Activated T-cell treated with anti-CD3 and anti-CD28 coated beads for 24 hours (primary cell): ENCODE results near the gene ARHGAP30.
A peak's percentile ranks its signal among the peaks of the same experiment; 100 is the strongest.
"Not testable (repeated sequence)": the region's sequence is repeated elsewhere in the genome, so short reads cannot be mapped to it uniquely, and the experiment has no call there.

ENCODE experiments used
- DNase-seq: peaks from one replicate; pipeline ENCODE4 v3.0.0-alpha.2; 2020; ENCODE audit warnings: low read depth

ARHGAP30 gene

DNA sequence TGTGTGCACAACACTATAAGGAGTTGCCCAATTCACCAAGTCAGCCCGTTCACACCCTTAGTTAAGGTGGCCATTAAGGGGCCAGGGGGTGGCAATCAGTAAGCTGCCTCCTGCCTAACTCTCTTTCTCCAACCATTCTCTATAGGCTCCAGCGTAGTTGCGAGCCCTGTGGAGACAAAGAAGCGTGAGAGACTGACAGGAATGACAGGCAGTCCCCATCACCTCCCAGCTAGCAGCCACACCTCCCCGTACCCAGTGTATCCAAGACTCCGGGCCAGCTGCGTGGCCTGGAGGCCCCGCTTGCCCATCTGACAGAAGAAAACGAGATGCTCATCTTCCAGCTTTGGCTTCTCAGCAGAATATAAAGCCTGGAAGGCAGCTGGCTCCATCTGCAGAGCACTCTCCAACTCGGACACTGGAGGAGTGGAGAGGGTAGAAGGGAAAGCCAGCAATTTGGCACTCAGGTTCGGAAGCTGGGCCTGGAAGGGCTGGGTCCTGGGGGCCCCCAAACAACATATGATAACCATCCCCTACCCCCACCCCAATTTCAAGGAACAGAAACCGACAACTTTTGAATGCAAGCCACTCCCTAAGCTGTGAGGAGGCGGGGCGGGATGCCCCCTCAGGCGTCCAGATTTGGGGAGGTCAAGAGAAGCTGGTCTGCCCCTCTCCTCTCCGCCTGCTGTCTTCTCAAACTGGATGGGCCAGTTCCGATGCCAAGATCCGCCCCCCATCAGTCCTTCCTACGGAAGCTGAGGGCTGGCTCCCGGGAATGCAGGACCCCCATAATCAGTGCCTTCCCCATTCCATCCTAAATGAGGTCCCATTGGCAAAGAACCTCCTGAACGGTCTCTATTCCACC is 31.8 kb downstream of the ARHGAP30 start:
- DNase-seq: no peak

- DNase-seq: no peak
Measured at GRCh38 chr1:161033751-161034150, 35.9 kb downstream of the ARHGAP30 start.

DNA sequence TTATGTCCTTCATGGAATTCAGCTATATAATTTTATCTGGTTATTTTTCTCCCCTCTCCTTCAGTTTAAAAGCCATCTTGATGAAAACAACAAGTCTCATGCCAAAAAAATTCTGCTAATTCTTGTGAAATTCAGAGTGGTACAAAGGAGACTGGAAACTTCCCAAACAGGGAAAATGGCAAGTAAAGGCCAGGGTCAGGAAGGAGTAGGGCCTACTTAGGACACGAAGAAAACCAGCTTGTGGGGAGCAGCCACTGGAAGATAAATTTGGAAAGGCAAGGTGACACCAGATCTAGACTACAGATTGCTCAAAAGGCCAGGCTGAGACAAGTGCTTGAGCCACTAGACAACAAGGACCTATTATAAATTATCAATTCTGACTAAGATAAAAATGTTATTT is 37.3 kb downstream of the ARHGAP30 start:
- DNase-seq: no peak

- DNase-seq: no peak
Measured at GRCh38 chr1:161031874-161032273, 37.8 kb downstream of the ARHGAP30 start.

- DNase-seq: not testable (repeated sequence)
Measured at GRCh38 chr1:161029466-161029865, 40.2 kb downstream of the ARHGAP30 start.

- DNase-seq: peak; percentile 20
Measured at GRCh38 chr1:161026954-161027353, 42.7 kb downstream of the ARHGAP30 start.

DNA sequence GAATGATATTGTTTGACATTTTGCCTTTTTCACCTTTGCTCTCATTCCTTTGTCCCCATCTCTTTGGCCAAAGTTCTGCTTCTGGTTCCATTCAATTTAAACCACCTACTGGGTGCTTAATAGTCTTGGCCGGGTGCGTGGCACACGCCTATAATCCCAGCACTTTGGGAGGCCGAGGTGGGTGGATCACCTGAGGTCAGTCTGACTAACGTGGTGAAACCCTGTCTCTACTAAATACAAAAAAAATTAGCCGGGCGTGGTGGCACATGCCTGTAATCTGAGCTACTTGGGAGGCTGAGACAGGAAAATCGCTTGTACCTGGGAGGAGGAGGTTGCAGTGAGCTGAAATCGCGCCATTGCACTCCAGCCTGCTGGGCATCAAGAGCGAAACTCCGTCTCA is 47.3 kb downstream of the ARHGAP30 start:
- not testable (repeated sequence) for DNase-seq

GRCh38 chr1:161021970-161022353 is 47.7 kb downstream of the ARHGAP30 start:
- DNase-seq: no peak

GRCh38 chr1:161021165-161021969 is 48.3 kb downstream of the ARHGAP30 start:
- peak; percentile 76 for DNase-seq

DNA sequence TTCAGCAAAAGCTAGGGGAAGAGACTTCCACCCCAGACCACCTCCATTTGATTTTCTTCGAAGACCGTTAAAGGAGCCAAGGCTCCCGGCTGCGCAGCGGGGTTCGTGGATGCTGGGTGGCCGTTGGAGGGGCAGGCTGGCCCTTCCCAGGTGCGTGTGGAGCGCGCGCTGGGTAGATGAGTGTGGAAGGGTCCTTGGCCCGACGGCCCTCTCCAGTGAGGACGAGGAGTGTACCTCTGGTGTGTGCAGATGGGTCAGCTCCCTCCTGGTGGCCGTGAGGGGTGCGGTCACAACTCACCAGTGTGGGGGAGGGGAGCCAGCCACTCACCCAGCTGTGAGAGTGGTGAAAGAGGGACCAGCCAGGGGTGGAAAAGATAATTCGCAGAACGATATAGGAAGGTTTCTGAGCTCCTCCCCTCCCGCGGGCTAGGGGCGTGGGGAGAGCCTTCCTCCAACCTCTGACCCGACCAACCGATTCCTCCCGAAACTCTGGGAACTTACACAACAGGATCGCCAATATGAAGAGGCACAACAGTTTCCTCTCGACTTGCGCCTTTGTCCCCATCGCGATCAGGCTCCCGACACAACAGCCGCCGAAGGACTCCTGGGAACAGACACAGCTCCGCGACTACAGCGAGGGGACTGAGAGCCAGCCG is 49.1 kb downstream of the ARHGAP30 start, which contains the start of gene F11R:
Gene F11R (minus strand): TSS at position 644 of the 656 bp plus-strand sequence. CDS start 79 bp downstream, at position 565.
- no peak for DNase-seq

DNA sequence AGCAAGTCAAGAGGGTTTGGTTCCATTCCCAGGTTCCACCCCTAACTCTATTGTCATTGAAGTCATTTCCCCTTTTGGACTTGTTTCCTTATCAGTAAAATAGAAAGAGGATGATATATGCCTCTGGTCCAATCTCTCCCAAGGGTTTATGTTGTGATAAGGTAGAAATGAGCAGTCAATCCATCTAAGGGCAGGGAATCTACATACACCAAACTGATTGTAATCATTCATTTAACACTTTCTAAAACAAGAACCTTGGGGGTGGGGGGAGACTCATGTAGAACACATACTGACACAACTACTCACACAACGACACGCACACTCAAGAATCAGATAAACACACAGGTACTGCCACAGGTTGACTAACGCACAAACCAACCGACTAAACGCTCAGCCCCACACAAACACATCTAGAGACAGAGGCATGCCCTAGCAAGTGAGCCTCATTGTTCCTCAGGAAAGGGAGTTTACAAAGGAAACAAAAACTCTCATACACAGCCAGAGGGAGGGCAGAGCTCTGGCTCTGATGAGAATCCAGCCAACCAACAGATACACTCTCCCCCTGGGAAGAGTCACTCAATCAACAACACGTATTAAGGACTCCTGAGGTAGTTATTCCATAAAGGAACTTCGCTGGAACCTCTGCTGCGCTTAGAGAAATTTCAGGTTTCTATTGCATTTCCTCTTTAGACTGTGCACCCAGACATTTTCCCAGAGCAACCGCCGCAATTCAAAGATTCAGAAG is 49.8 kb downstream of the ARHGAP30 start:
- no peak for DNase-seq

- not testable (repeated sequence) for DNase-seq
Measured at GRCh38 chr1:161019111-161019660, 50.5 kb downstream of the ARHGAP30 start.

DNA sequence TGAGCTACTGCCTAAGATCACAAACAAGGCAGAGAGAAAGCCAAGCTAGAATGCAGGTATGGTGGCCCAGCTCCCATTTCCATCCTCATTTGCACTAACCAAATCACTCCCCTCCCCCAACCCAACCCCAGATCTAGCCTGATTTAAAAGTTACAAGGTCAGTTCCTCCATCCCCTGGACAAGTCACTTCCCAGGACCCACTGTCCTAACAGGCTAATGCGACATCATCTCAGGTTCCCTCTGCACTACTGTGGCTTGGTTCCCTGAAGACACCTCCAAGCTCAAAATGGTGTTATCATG is 51.1 kb downstream of the ARHGAP30 start:
- DNase-seq: no peak

GRCh38 chr1:161017756-161018630 is 51.7 kb downstream of the ARHGAP30 start:
- DNase-seq: no peak

- not testable (repeated sequence) for DNase-seq
Measured at GRCh38 chr1:161017181-161017580, 52.5 kb downstream of the ARHGAP30 start.

- not testable (repeated sequence) for DNase-seq
Measured at GRCh38 chr1:161016683-161017082, 53.0 kb downstream of the ARHGAP30 start.

GRCh38 chr1:161013488-161014230 is 56.0 kb downstream of the ARHGAP30 start:
- DNase-seq: peak; percentile 52

DNA sequence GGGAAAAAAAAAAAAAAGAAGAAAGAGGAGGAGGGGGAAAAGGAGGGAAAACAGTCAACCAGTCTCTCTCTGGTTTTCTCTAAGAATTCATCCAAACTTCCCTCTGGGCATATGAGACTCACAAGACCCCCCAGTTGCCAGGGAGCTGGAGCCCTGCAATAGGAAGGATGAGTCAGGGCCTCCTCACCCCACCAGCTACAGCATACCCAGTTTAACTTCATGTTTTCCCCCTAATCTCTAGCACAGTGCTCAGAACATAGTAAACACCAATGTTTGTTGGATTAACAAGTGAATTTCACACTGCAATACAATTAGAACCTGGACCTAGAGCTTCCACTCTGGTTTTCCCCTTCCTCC is 56.6 kb downstream of the ARHGAP30 start:
- DNase-seq: no peak

GRCh38 chr1:161012420-161012819 is 57.3 kb downstream of the ARHGAP30 start:
- no peak for DNase-seq
